Right lobe of liver (tissue), 6 donors: ENCODE data around the gene PSMD5. TPM values are rescaled to one million over a fixed set of nuclear protein-coding genes. Genes with fewer than 3 reads are reported as not detected.

Experiments used
- ATAC-seq, 4 donors: fragments of 200-7000 bp; cut with Tn5 transposase; one replicate each; pipeline ENCODE4 v1.9.1; 2020; ENCODE audit warnings: mild to moderate bottlenecking in 4 of 4, moderate library complexity in 4 of 4
- DNase-seq, 3 donors: peaks; one replicate each; pipeline ENCODE4 v3.0.0-alpha.2; 2020
- H3K27ac ChIP-seq, 3 donors: fragments of 200-600 bp; one replicate each; pipeline ENCODE4 v1.8.0; 2022
- H3K27me3 ChIP-seq, 2 donors: fragments of 200-600 bp; one replicate each; pipeline ENCODE4 v1.8.0; 2022
- H3K36me3 ChIP-seq, 4 donors: fragments of 200-600 bp; sonication (generic) in 1 of 4; one replicate each; pipeline versions ENCODE4 v1.5.1 to v1.8.0; 2017 to 2022; ENCODE audit warnings: control low read depth in 1 of 4
- H3K4me1 ChIP-seq, 4 donors: fragments of 200-600 bp; sonication (generic) in 1 of 4; one replicate each; pipeline versions ENCODE4 v1.5.1 to v1.8.0; 2017 to 2022; ENCODE audit warnings: control low read depth in 1 of 4
- H3K4me3 ChIP-seq, 3 donors: fragments of 200-600 bp; one replicate each; pipeline ENCODE4 v1.8.0; 2022
- H3K9me3 ChIP-seq, 4 donors: fragments of 200-600 bp; sonication (generic) in 1 of 4; one replicate each; pipeline versions ENCODE4 v1.5.1 to v1.8.0; 2017 to 2022; ENCODE audit warnings: control low read depth in 1 of 4
- CTCF ChIP-seq, 4 donors: fragments of 200-600 bp in 3 of 4; fragments of 450-650 bp in 1 of 4; IDR thresholded peaks; one replicate each; pipeline versions ENCODE4 v1.5.1 to v1.8.0; 2016 to 2022; ENCODE audit warnings: antibody characterized with exemption in 4 of 4, mild to moderate bottlenecking in 2 of 4
- POLR2A ChIP-seq: fragments of 450-650 bp; IDR thresholded peaks from one replicate; pipeline ENCODE4 v1.6.1; 2017; ENCODE audit warnings: antibody characterized with exemption, mild to moderate bottlenecking
- WGBS: methylation state at CpG from one replicate; pipeline ENCODE4 v1.1.6; 2018; ENCODE audit warnings: low coverage, low lambda C conversion rate; ENCODE audit not compliant: insufficient coverage; ENCODE audit errors: missing lambda C conversion rate; 5-methylcytosine and 5-hydroxymethylcytosine counted together
- intact Hi-C, 2 donors: fragments of 100-400 bp; cut with DNase I; formaldehyde crosslinking; loops; one replicate each; pipeline versions ENCODE4 v1.11.2 to v1.14.1; 2022
- total RNA-seq, 6 experiments: library from RNA; depleted of rRNA in 2 of 6; stranded (reverse); fragments of >200 nt in 2 of 6; fragmentation: NEBNext Ultra II Directional in 3 of 6; extraction: Animal tissue kit (Norgen Biotek cat#: 25700) in 3 of 6; gene quantifications; one replicate each; pipeline versions ENCODE4 v1.1.0 to v1.2.4, GENCODE V29; 2016 to 2023
- donor health status: DM: no; HTN: yes; CAD: no.
- donor health status: DM: no; HTN: no; CAD: no.
- donor health status: DM: no; HTN: no; CAD: no.
- donor health status: DM: no; HTN: yes; CAD: no.
- donor health status: DM: no; HTN: yes; CAD: no.

The PSMD5 gene
- total RNA-seq, 6 experiments from 2014 or later = 14.1 to 29.2 (median 21.5) TPM

- Histone ChIP-seq H3K4me1 (no peaks in the 10 kb centered on the region), H3K27ac (no peak overlapping the region), H3K36me3 (no peaks in the 10 kb centered on the region), H3K9me3 (no peaks in the 10 kb centered on the region), H3K4me3 (no peak overlapping the region), H3K27me3 (no peaks in the 10 kb centered on the region)
- intact Hi-C loops = no loop called here
- no peak for DNase-seq
- no peak for ATAC-seq
- WGBS = 95% methylated on average over 7 of the region's 11 CpGs
- TF ChIP-seq POLR2A (no peak), CTCF (IDR thresholded peaks at IDR 0.05) (no peak)
Measured at GRCh38 chr9:120857902-120858301, 15.2 kb upstream of the PSMD5 start.

- intact Hi-C loops = no loop called here
- Histone ChIP-seq H3K4me1 (no peaks in the 10 kb centered on the region), H3K36me3 (peaks cover 0 to 2% (median 0%) of the 10 kb centered on the region in 4 donors), H3K4me3 (no peak overlapping the region), H3K9me3 (no peaks in the 10 kb centered on the region), H3K27ac (no peak overlapping the region), H3K27me3 (no peaks in the 10 kb centered on the region)
- DNase-seq = no peak
- 68% methylated on average over 5 of the region's 7 CpGs for WGBS
- ATAC-seq = peak in 2 of 4 donors; percentile 28 to 42
- TF ChIP-seq POLR2A (no peak), CTCF (IDR thresholded peaks at IDR 0.05) (no peak)
Measured at GRCh38 chr9:120857481-120857880, 14.8 kb upstream of the PSMD5 start.

GRCh38 chr9:120856700-120857099 is 14.0 kb upstream of the PSMD5 start:
- DNase-seq = peak in 1 of 3 donors; percentile 74
- intact Hi-C loops = no loop called here
- Histone ChIP-seq H3K27ac (no peak overlapping the region), H3K27me3 (no peaks in the 10 kb centered on the region), H3K4me1 (no peaks in the 10 kb centered on the region), H3K4me3 (no peak overlapping the region), H3K36me3 (peaks cover 0 to 4% (median 0%) of the 10 kb centered on the region in 4 donors), H3K9me3 (no peaks in the 10 kb centered on the region)
- ATAC-seq = peak; percentile 34 to 77 (median 51)
- 33% methylated on average over 2 of the region's 4 CpGs for WGBS
- TF ChIP-seq CTCF (IDR thresholded peaks at IDR 0.05) (no peak), POLR2A (no peak)

- DNase-seq = peak in 1 of 3 donors; percentile 39
- TF ChIP-seq CTCF (IDR thresholded peaks at IDR 0.05) (no peak), POLR2A (no peak)
- Histone ChIP-seq H3K27me3 (no peaks in the 10 kb centered on the region), H3K36me3 (peaks cover 0 to 4% (median 0%) of the 10 kb centered on the region in 4 donors), H3K27ac (no peak overlapping the region), H3K9me3 (no peaks in the 10 kb centered on the region), H3K4me1 (no peaks in the 10 kb centered on the region), H3K4me3 (no peak overlapping the region)
- no peak for ATAC-seq
- intact Hi-C loops = no loop called here
- 88% methylated on average over 5 of the region's 7 CpGs for WGBS
Measured at GRCh38 chr9:120855827-120856670, 13.3 kb upstream of the PSMD5 start.
